Testis (tissue), 2 donors: Measurements from ENCODE around the gene UNC13D.

Experiments used
- CTCF ChIP-seq, 3 experiments: fragments of 450-650 bp in 2 of 3; fragments of 200-600 bp in 1 of 3; sonication (generic) in 1 of 3; IDR thresholded peaks; one replicate each; pipeline ENCODE4 v1.5.1; 2016 to 2019; ENCODE audit warnings: antibody characterized with exemption in 3 of 3, mild to moderate bottlenecking in 2 of 3, moderate library complexity in 1 of 3
- POLR2A ChIP-seq: fragments of 450-650 bp; IDR thresholded peaks from one replicate; pipeline ENCODE4 v1.6.1; 2017; ENCODE audit warnings: antibody characterized with exemption, mild to moderate bottlenecking, moderate library complexity

GRCh38 chr17:75819678-75820077 lies 24.5 kb downstream of the UNC13D start:
- TF ChIP-seq CTCF (IDR thresholded peaks at IDR 0.05) (no peak), POLR2A (no peak)
